ENCODE data around the gene PLCB4.

GRCh38 chr20:9140162-9140760 is 71.4 kb downstream of the PLCB4 start:
- TF ChIP-seq, protein P1, sequence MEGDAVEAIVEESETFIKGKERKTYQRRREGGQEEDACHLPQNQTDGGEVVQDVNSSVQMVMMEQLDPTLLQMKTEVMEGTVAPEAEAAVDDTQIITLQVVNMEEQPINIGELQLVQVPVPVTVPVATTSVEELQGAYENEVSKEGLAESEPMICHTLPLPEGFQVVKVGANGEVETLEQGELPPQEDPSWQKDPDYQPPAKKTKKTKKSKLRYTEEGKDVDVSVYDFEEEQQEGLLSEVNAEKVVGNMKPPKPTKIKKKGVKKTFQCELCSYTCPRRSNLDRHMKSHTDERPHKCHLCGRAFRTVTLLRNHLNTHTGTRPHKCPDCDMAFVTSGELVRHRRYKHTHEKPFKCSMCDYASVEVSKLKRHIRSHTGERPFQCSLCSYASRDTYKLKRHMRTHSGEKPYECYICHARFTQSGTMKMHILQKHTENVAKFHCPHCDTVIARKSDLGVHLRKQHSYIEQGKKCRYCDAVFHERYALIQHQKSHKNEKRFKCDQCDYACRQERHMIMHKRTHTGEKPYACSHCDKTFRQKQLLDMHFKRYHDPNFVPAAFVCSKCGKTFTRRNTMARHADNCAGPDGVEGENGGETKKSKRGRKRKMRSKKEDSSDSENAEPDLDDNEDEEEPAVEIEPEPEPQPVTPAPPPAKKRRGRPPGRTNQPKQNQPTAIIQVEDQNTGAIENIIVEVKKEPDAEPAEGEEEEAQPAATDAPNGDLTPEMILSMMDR (conservative IDR thresholded peaks at IDR 0.05 in 1 of 2, IDR thresholded peaks at IDR 0.05 in 1 of 2; ENCODE audit: extremely low read depth in 1 of 2, insufficient read depth in 1 of 2, low read depth in 1 of 2, low read length in 2 of 2): no peak
- no peak for TF ChIP-seq EZH2 (IDR thresholded peaks at IDR 0.05; ENCODE audit: borderline replicate concordance, low read length)
